Measurements from ENCODE around the gene ADAM23.

DNA sequence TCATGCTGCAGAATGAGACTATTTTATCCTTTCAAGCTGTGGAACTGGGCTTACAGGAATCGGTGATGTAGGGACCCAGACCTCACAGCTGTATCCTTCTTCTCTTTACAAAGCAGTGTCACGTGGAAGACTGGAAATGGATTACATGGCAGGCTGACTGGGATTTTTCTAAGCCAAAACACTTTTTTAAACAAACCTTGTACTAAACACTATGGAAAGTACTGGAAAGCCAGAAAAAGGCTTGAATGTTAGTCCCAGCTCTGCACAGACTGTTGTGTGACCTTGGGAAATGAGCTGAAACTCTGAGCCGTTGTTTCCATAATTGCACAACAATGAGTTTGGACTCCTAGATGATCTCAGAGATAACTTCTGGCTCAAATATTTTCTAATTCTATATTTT, 7.6 kb upstream of the ADAM23 start:
- TF ChIP-seq, protein P1, sequence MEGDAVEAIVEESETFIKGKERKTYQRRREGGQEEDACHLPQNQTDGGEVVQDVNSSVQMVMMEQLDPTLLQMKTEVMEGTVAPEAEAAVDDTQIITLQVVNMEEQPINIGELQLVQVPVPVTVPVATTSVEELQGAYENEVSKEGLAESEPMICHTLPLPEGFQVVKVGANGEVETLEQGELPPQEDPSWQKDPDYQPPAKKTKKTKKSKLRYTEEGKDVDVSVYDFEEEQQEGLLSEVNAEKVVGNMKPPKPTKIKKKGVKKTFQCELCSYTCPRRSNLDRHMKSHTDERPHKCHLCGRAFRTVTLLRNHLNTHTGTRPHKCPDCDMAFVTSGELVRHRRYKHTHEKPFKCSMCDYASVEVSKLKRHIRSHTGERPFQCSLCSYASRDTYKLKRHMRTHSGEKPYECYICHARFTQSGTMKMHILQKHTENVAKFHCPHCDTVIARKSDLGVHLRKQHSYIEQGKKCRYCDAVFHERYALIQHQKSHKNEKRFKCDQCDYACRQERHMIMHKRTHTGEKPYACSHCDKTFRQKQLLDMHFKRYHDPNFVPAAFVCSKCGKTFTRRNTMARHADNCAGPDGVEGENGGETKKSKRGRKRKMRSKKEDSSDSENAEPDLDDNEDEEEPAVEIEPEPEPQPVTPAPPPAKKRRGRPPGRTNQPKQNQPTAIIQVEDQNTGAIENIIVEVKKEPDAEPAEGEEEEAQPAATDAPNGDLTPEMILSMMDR (optimal IDR thresholded peaks at IDR 0.05 in 1 of 3, IDR thresholded peaks at IDR 0.05 in 1 of 3, conservative IDR thresholded peaks at IDR 0.05 in 1 of 3; ENCODE audit: extremely low read depth in 1 of 3, insufficient read depth in 2 of 3, low read length in 3 of 3): no peak
- TF ChIP-seq EZH2 (IDR thresholded peaks at IDR 0.05; ENCODE audit: low read length): no peak

Data from keratinocyte (primary cell).